Stimulated activated CD4-positive, alpha-beta T cell treated with anti-CD3 and anti-CD28 coated beads, Interleukin-4, amount 100 ng/mL, for 48 hours (primary cell): ENCODE results near the gene CORO1C.

Source experiments
- DNase-seq, 2 donors: peaks; one replicate each; pipeline ENCODE4 v3.0.0-alpha.2; 2020; ENCODE audit warnings: low read depth in 2 of 2

The CORO1C gene

DNA sequence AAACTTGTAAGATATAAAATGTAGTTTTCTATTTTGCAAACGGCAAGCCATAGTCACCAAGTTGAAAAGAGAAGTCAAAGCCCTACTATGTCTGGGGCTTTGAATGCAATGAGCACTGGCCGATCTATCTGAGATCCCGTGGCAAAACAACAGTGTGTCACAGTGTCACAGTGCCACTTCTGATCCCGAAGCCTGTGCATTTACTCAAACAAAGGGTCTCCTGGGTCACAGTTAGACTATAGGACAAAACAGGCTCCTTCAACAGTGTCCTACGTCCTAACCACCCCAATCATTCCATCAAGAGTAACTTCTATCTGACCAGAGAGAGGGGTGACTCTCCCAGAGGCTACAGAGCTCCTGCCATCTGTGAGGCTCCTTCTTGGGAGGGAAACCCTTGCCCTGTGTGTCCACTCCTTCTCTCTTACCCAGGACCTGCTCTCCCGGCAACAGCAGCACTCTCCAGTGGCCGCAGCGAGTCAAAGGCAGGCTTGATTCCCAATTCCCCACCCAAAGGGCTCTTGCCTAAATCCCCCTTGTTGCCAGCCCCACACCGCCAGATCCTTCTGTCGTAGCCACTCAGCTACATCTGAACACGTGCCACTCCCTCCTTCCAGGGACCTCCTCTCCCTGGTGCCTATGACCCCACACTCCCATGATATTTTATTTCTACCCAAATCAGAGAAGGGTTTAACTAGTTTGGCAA lies 83.6 kb downstream of the CORO1C start:
- no peak for DNase-seq

DNA sequence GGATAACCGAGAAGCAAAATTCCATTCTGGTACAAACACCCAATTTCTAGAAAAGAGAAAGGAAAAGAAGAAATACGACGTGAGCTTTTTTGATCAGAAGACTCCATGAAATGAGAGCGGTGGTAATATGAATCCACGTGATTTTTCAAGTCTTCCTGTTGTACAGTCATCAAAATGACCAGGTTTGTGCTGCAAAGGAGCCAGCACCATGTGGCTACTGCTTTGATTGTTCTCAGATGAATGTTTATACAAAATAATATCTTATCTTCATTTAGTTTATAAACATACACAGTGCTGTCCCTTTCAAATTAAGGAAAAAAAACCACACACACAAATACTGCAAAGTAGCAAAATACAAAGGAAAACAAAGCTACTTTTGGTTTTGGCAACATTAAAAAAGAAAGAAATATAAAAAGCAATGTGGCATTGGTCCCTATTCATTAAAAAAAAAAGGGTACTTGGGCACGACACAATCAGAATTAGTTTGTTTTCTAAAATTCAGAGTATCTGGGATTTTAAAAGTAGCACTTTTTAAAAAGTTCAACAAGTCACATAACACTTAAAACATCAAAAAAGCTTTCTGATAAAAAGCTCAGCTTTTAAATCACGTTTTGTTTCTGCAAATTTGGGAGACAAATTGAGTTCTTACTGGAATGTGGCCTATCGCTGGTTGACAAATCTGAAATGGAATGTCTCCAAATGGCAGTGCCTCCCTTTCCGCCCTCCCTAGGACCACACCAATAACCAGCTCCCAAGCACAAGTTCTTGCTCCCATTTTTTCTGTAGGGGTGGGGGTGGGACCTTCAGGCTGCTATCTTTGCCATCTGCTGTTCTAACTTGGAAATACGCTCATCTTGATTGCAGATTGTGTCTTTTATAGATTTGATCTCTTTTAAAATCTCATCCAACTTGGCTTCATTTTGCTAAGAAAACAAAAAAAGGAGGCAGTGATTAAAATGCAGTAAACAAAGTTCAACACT lies 84.4 kb downstream of the CORO1C start:
- no peak for DNase-seq

DNA sequence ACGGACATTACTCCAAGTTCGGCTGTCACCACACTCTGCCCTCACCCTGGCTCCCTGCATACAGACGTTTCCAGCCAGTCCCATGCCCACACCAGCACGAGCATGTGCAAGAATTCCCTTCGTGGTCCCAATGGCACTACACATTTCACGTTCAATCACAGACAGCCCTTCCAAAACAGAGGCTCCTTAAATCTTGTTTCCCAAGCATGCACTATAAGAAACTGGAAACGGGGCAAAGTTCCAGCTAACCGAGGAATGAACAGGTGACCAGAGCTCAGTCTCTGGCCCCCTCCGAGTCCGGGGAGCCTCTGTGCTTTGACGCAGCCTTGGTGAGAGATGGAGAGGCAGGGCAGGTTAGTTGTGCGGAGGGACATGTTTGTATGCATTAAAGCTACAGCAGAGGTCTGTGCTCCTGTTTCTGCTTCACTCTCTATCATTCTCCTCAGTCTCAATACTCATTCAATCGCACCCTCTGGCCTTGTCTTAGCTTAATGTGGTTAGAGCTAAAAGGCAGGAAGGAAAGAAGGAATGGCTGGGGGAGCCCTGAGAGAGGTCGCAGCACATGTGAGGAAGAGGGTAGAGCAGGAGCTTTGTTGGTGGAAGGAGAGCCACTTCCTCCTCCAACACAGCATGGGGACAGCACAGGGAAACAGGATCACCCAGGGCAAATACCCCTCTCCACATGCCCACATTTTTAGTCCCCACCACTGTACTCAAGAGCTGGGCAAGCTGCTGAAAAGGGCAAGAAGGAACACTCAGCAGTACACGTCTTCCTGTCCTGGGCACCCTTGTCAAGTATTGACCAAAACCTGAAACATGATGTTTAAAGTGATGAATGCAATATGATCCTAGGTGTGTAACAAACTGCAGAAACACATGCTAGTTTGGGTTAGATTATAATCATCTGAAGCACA lies 85.4 kb downstream of the CORO1C start:
- DNase-seq, result no peak

DNA sequence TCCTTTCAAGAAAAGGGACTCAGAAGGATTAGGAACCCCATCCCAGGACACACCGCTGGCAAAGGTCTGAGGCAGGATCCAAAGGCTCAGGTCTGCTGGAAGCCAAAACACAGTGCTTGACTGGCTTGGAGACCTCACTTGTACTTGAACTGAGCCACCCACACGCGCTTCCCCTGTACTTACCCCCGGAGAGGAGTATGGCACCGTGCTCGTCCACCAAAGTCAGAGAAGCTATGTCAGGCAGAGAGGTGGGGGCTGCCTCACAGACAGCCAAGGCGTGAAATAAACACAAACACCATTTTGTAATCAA lies 86.6 kb downstream of the CORO1C start:
- no peak for DNase-seq

DNA sequence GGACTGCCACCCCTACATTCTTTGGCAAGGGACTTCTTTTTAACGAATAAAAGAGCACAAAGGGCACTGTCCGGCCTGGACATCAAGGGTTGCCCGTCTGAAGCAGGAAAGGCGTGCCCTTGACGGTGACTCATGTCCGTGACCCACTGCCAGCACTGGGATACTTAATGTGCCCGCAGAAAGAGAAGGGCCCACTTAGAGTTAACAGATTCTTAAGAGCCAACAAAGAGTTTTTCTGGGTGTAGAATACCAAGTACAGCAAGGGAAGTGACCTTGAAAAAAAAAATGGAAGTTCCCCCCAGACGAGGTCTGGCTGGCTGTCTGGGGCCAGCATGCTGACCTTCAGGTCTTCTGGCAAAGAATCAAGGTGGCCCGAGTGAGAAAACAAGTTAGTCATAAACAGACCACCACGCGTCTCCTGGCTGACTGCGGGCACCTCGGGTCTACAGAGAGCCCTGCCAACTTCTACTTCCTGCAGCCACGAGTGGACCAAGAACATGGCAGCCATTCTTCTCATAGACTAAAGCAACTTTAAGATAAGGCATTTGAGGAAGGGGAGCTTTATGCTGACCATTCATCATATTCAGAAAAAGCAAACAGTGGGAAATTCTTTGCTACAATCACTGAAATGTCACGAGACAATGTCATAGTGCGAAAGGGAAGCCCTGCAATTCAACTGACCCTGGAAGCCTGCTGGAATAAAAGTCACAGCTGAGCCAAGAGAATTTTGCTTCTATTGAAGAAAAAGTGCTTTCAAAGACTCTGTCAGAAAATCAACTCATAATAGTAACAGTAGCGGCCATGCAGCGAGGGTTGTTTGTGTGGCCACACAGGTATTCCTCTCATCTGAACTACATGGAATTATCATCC lies 87.1 kb downstream of the CORO1C start:
- no peak for DNase-seq

DNA sequence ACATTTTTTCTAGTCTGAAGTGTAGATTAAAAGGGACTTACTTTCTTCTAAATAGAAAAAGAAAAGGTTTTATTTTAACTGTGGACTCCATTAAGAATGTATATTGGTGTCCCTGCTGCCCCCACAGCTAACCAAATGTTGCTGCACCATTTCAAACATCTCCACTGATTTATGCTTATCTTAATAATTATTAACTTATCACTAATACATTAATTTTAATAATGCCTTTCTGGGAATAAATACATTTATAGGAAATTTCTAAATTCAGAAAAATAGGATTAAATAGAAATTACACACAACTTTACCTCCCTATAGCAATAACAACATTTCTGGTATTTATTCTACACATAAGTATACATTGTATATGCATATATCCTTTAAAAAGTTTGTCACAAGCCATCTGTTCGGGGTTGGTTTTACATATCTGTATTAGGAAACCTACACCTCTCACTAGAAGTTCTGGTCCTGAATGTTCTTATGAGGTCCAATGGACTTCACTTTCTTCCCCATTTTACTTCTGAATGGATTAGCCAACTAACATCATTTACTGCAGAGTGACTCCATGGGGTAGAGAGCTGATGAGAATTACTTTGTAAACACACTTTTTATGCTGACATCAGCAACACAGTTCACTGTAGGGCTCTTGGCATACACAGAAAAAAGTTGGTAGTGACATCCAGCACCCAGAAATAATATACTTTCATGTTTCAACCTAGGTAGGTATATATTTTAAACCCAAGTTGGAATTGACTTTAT lies 88.2 kb downstream of the CORO1C start:
- DNase-seq, result no peak

DNA sequence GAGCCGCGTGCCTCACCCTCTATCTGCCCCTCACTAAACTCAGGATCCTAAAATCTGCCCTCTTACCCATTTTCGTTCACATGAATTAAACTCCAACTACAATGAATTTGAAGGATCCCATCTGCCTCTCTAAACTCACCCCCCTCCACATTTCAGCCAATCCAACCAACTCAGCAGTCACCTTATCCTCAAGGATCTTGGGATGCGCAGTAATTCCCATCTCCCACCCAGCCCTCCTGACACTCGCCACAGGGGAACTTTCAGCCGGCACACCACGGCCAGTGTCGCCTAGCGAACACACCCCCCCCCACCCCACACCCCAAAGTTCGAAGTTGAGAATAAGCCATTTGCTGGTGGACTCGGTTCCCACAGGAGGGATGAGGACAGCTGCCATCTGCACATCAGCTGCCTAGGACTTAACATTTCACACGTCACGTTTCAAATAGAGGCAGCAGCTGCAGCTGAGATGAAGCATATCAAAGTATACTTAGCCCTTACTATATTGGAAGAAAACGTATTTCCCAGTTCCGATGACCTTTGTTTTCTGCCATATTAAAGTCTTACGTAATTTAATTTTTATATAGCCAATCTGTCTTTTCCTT lies 88.9 kb downstream of the CORO1C start:
- no peak for DNase-seq

DNA sequence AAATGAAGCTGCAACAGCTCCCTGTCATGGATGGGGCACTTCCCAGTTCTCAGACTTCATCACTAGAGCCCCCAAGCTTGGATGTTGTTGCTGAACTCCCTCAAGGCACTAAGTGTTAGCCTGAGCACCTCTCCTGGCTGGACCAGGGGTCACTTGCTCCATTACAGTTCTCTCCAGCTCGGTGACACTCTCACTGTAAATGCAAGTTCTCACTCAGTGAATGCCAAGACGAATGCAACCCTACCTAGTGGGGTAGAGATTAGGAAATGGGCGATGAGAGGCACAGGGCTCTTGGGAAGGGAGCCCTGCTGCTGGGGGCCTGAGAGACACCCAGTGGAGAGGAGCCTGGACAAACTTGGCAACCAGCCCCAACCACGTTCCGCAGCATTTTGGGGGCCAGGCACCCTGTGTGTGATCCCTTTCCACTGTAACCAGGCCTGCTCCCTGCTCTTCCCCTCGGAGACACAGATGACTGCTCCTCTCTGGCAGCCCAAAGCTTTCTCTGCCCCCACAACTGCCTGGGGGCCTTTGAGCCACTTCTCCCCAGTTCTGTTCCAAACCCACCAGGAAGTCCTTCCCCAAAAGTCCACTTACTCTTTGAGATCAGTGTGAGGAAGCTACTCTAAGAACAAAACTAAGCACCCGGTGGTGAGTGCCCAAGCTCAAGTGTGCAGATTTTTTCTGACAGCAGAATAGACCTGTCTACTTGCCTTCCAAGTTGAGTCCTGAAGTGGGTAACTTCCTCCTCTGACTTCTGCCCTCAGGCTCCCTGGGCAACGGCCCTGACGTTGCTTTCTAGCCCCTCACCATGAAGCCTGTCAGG lies 89.7 kb downstream of the CORO1C start:
- DNase-seq, result no peak

DNA sequence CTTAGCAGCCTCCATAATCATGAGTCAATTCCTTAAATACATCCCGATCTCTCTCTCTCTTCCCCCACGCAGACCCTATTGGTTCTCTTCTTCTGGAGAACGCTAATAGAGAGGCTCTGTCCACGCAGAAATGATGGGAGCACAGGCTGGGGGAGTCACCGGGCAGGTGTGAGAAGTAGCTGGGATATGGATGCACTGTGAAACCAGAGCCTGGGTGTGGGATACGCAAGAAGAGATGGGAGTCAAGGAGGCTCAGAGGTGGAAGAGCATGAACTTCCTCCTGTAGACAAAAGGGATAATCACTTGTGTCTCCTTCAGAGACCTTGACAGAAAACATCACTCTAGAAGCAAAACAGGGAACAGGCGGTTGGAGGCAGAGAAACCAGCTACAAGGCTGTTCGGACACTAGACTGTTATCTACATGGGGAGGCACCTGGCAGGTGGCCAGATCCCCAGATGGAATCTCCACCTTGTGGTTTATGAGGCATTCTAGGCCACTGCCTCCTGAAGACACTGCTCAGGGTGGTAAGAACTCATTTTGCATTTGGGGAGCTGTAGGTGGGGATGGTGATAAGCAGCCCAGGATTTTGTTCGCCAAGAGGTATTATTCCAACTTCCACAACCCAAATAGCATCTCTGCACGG lies 90.4 kb downstream of the CORO1C start:
- no peak for DNase-seq

DNA sequence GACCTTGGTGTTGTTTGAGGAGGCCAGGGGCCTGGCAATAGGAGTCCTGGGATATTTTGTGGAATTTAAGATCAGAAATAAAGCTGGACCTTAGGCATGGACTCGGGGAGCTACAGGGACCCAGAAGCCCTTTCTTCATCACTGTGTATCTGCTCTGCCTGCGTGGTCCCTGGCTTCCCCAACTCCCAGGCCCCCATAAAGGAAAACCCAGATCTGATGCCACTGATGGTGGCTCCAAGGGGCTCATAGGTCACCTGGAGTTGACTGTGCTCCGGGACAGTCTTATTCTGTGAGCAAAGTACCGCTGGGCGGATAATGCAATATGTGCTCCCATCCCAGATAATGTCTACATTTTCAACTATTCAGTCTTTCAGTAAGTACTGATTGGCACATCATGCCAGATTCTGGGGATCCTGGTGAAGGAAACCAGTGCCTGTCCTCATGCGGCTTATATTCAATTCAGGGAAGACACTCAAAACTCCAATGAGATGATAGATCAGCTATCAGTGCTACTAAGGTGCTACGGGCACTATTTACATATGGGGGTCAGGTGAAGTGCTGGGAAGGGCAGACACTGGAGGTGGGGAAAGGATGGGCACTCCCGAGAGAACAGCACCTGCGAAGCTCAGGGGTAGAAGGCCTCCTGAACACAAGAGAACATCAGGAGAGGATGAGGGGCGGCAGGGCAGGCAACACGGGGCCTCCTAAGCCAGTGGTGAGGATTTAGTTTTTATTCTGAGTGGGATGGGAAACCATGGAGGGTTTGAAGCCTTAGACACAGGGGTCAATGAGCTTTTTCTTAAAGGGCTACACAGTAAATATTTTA lies 92.1 kb downstream of the CORO1C start:
- DNase-seq, result no peak

DNA sequence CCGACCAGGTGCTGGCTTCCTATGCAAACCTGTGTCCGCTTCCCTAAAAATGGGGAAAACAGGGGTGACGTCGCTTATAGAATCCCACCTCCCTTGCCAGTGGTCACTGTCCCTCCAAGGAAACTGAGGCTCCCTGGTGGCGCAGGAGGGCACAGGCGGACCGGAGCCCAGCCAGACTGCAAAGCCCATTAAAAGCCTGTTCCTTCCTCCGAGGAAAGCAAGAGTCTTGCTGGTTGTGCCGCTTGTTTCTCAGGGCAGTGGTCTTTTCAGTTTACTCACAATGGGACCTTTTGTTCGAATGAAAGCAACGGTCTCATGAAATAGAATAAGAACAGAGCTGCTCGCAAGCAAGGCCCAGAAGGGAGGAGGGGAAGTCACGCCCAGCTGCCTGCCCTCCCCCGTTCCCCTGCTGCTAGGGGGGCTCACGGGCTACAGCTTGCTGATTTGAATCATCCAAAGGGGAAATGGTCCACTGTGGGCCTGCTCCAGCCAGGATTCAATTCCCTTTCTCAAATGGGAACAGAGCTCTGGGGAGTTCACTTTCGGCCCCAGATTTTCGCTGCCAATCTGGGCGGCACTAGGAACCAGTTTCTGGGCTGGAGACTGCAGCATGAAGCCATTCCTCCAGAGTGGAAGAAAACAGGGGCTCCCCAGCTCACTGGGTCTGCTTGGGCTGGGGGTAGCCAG lies 93.0 kb downstream of the CORO1C start:
- DNase-seq, result no peak

DNA sequence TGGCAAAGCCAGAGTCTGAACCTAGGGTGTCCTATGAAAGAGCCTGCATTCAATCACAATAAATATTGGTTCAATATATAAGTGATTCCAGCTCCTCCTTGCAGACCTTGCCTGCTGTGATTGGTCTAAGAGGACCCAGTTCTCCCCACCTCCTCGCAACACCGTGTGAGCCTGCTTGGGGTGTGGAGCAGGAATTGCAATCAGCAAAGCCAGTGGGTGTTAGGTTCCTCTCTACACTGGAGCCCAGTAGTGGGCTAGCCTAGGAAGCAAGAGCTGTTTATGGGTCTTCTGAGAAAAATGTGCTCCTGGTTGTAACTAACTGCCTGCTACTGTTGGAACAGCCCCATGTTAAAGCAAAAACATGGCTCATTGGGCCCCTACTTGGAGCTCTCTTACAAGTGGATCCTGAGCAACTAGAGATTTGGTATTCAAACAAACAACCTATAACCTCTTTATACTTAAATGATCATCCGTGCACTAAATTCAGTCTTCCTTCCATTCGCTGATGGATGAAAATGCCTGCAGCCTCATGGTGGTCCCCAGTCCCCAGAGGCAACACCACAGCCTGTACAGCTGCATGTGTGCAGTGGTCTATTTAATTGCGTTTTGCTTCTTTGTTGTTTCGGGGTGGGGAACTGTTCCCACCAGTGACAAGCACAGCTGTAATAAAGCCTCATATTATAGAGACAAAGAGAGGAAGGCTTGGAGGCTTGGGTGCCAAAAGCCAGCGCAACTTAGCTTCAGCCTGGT lies 93.9 kb downstream of the CORO1C start:
- no peak for DNase-seq

DNA sequence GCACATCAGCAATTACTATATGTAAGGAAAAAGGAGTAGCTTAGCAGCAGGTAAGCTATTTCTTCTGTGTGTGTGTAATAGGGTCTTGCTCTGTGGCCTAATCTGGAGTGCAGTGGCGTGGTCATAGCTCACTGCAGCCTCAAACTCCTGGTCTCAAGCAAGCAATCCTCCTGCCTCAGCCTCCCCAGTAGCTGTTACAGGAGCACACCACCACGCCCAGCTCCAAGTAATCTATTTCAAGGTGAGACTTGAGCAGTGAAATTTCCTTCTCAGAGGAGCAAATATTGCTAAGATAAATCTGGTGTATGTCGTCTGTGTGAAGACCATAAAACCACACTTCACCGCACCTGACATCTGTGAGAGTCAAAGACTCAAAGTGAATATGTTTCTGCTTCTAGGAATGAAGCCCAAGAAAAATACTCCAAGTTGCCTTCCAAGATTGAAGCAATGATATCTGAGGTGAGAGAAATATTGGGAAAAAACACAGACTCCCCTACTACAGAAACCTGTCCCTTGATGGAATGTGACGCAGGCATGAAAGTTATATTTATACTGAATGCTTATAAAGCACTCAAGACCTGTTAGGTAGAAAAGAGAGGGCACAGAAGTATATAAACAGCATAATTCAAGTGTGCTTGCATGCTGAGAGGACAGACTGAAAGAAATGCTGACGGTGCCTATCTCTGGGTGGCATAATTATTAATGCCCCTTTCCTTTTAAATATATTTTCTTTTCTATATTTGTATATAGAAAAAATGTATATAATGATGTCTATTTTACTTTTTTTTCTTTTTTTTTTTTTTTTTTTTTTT lies 95.1 kb downstream of the CORO1C start:
- DNase-seq, result no peak

DNA sequence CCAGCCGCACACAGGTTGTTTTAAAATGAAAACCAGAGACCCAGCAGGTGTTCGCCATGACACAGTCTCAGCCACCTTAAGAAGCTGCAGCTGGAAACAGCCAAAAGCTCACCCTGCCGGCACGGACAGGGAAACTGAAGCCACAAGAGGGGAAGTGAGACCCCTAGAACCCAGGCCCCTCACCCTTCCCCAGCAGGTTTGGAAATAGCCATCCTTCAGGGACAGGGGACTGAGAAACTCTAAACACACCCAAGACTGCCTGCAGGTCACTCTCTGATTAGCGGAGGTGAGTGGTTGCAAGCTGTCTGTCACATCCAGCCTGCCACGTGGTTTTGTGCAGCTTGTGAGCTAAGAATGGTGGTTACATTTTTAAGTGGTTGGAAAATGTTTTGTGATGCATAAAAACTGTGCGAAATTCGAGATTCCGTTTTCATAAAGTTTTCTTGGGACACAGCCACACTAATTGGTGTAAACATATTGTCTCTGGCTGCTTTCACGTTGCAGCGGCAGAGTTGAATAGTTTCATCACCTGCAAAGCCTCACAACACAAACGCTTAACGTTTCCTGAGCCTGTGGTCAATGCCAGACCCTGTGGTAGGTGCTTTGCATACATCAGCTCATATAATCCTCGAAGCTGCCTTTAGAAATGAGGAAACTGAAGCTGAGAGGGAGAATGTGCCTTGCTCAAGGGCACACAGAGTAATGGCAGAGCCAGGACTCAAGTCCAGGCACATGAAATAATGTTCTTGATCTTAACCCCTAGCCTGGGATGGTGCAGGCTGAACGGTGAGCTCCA lies 95.9 kb downstream of the CORO1C start:
- peak; percentile 33 to 43 for DNase-seq

DNA sequence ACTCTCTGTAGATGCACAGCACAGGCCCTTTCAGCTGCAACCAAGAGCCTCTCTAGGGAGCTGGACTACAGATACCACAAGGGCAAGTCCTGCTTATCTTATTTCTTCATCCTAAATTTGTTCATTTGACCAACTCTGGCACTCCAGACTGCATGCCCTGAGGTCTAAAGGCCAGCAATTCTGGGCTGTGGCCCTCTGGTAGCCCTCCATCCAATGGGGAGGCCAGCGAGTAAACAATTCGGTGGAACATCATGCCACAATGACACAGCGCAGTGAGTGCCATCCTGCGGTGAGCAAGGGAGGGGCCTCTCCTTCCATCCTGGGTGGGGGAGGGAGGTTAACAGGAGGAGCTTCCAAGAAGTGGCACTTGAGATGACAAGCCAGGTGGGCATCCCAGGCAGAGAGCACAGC lies 97.0 kb downstream of the CORO1C start:
- peak; percentile 34 to 55 for DNase-seq
